ENCODE results near the gene COPS7B.
"Not testable (repeated sequence)": the region's sequence is repeated elsewhere in the genome, so short reads cannot be mapped to it uniquely, and the experiment has no call there.

COPS7B gene

DNA sequence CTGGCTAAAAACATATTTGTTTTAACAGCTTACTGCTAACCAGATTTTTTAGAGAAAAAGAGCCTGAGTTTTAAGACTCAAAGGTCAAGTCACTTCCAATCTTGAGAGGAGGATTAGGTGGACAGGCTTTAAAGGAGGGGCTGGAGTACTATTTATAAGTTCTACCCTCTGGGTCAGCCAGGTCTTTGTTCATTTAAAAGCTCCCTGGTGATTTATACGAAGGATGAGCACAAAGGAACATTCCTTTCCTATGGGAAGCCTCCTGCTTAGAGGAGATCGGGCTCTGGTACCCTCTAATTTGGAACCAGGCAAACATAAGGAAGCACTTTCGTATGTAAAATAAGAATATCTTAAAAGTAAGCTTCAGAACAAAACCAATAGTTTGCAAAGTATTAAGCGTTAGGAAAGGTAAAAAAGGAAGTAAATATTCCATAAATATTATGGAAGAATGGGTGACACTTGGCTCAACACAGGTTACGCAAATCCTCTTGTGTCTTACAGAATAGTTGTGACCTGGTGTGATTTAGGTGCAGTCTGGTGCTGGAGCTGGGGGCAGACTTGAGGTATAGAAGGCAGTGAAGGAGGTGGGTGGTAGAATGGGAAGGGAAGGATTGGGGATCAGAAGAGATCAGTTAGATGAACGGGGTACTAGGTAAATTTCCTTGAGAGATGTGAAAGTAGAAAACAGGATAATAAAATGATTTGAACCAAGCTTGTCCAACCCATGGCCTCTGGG, 40.8 kb upstream of the COPS7B start:
- Histone ChIP-seq H4K91ac (ENCODE audit: low read length) (no peak overlapping the region), H3K9me3 (ENCODE audit: control insufficient read depth, low read length) (no peaks in the 10 kb centered on the region), H2AK5ac (ENCODE audit: low read length, severe bottlenecking) (no peak overlapping the region), H3K18ac (ENCODE audit: low read depth in 1 of 2, low read length in 2 of 2) (no peak overlapping the region), H3K27me3 (ENCODE audit: control insufficient read depth in 1 of 2, insufficient read depth in 1 of 2, low read length in 2 of 2) (no peaks in the 10 kb centered on the region), H2AFZ (ENCODE audit: low read depth, low read length) (no peak overlapping the region), H3K4me2 (ENCODE audit: low read length, poor library complexity, severe bottlenecking) (no peak overlapping the region), H2BK15ac (ENCODE audit: low read depth, poor library complexity, severe bottlenecking) (no peak overlapping the region), H3K4ac (ENCODE audit: low read depth in 1 of 2, low read length in 2 of 2) (no peak overlapping the region), H3K36me3 (ENCODE audit: control insufficient read depth in 1 of 2, insufficient read depth in 2 of 2, low read depth in 1 of 2, low read length in 2 of 2) (peaks cover 0 to 2% of the 10 kb centered on the region in 2 experiments), H3K79me1 (replicated peaks; ENCODE audit: low read length, poor library complexity, severe bottlenecking) (peaks cover 4% of the 10 kb centered on the region), H4K8ac (ENCODE audit: low read length) (no peak overlapping the region), H3K27ac (ENCODE audit: low read length, poor library complexity, severe bottlenecking) (no peak overlapping the region), H2BK12ac (ENCODE audit: low read length in 2 of 2) (no peak overlapping the region), H3K4me3 (ENCODE audit: insufficient read depth in 1 of 2, low read depth in 1 of 2, low read length in 2 of 2) (no peak overlapping the region), H3K23ac (ENCODE audit: low read length in 2 of 2) (no peak overlapping the region), H3K14ac (ENCODE audit: low read length in 2 of 2) (no peak overlapping the region), H2BK120ac (ENCODE audit: low read depth, low read length) (no peak overlapping the region), H3K4me1 (ENCODE audit: control insufficient read depth, insufficient read depth, low read depth, low read length) (peaks cover 1% of the 10 kb centered on the region), H3K9ac (ENCODE audit: low read length) (no peak overlapping the region), H2BK5ac (ENCODE audit: low read depth, low read length, poor library complexity, severe bottlenecking) (no peak overlapping the region)
- no peak for DNase-seq
- 80% methylated on average over 5 of the region's 6 CpGs for WGBS

DNA sequence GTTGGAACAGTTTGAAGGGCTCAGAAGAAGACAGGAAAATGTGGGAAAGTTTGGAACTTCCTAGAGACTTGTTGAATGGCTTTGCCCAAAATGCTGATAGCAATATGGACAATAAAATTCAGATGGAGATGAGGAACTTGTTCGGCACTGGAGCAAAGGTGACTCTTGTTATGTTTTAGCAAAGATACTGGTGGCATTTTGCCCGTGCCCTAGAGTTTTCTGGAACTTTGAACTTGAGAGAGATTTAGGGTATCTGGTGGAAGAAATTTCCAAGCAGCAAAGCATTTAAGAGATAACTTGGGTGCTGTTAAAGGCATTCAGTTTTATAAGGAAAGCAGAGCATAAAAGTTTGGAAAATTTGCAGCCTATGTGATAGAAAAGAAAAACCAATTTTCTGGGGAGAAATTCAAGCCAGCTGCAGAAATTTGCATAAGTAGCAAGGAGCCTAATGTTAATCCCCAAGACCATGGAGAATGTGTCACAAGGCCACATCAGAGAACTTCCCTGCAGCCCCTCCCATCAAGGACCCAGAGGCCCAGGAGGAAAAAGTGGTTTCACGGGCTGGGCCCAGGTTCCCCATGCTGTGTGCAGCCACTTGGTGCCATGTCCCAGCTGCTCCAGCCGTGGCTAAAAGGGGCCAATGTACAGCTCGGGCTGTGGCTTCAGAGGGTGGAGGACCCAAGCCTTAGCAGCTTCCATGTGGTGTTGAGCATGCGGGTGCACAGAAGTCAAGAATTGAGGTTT, 37.9 kb upstream of the COPS7B start:
- H2AK5ac ChIP-seq (ENCODE audit: low read length, severe bottlenecking); H3K9me3 ChIP-seq (ENCODE audit: control insufficient read depth, low read length); H3K36me3 ChIP-seq (ENCODE audit: control insufficient read depth in 1 of 2, insufficient read depth in 2 of 2, low read depth in 1 of 2, low read length in 2 of 2); H3K23ac ChIP-seq (ENCODE audit: low read length in 2 of 2); H2BK5ac ChIP-seq (ENCODE audit: low read depth, low read length, poor library complexity, severe bottlenecking); H3K9ac ChIP-seq (ENCODE audit: low read length); H3K4me3 ChIP-seq (ENCODE audit: insufficient read depth in 1 of 2, low read depth in 1 of 2, low read length in 2 of 2); H3K79me1 ChIP-seq (replicated peaks; ENCODE audit: low read length, poor library complexity, severe bottlenecking); H2AFZ ChIP-seq (ENCODE audit: low read depth, low read length); H4K91ac ChIP-seq (ENCODE audit: low read length); H2BK12ac ChIP-seq (ENCODE audit: low read length in 2 of 2); H2BK120ac ChIP-seq (ENCODE audit: low read depth, low read length); H3K4me2 ChIP-seq (ENCODE audit: low read length, poor library complexity, severe bottlenecking); H3K4me1 ChIP-seq (ENCODE audit: control insufficient read depth, insufficient read depth, low read depth, low read length); DNase-seq; H3K27me3 ChIP-seq (ENCODE audit: control insufficient read depth in 1 of 2, insufficient read depth in 1 of 2, low read length in 2 of 2); H3K4ac ChIP-seq (ENCODE audit: low read depth in 1 of 2, low read length in 2 of 2); H2BK15ac ChIP-seq (ENCODE audit: low read depth, poor library complexity, severe bottlenecking); H3K14ac ChIP-seq (ENCODE audit: low read length in 2 of 2); H3K27ac ChIP-seq (ENCODE audit: low read length, poor library complexity, severe bottlenecking); H4K8ac ChIP-seq (ENCODE audit: low read length); H3K18ac ChIP-seq (ENCODE audit: low read depth in 1 of 2, low read length in 2 of 2): not testable (repeated sequence)
- WGBS, result 91% methylated on average over 6 of the region's 6 CpGs

DNA sequence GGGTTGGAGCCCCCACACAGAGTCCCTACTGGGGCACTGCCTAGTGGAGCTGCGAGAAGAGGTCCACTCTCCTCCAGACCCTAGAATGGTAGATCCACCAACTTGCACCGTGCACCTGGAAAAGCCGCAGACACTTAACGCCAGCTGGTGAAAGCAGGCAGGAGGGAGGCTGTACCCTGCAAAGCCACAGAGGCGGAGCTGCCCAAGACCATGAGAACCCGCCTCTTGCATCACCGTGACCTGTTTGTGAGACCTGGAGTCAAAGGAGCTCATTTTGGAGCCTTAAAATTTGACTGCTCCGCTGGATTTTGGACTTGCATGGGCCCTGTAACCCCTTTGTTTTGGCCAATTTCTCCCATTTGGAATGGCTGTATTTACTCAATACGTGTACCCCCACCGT, 37.2 kb upstream of the COPS7B start:
- not testable (repeated sequence) for H3K27ac ChIP-seq (ENCODE audit: low read length, poor library complexity, severe bottlenecking); H3K4me3 ChIP-seq (ENCODE audit: insufficient read depth in 1 of 2, low read depth in 1 of 2, low read length in 2 of 2); H2AK5ac ChIP-seq (ENCODE audit: low read length, severe bottlenecking); H3K9me3 ChIP-seq (ENCODE audit: control insufficient read depth, low read length); H4K8ac ChIP-seq (ENCODE audit: low read length); H4K91ac ChIP-seq (ENCODE audit: low read length); H3K18ac ChIP-seq (ENCODE audit: low read depth in 1 of 2, low read length in 2 of 2); H2BK15ac ChIP-seq (ENCODE audit: low read depth, poor library complexity, severe bottlenecking); H2AFZ ChIP-seq (ENCODE audit: low read depth, low read length); H2BK12ac ChIP-seq (ENCODE audit: low read length in 2 of 2); H3K9ac ChIP-seq (ENCODE audit: low read length); H3K23ac ChIP-seq (ENCODE audit: low read length in 2 of 2); DNase-seq; H3K27me3 ChIP-seq (ENCODE audit: control insufficient read depth in 1 of 2, insufficient read depth in 1 of 2, low read length in 2 of 2); H3K4me1 ChIP-seq (ENCODE audit: control insufficient read depth, insufficient read depth, low read depth, low read length); H3K36me3 ChIP-seq (ENCODE audit: control insufficient read depth in 1 of 2, insufficient read depth in 2 of 2, low read depth in 1 of 2, low read length in 2 of 2); H3K4me2 ChIP-seq (ENCODE audit: low read length, poor library complexity, severe bottlenecking); H2BK5ac ChIP-seq (ENCODE audit: low read depth, low read length, poor library complexity, severe bottlenecking); H3K79me1 ChIP-seq (replicated peaks; ENCODE audit: low read length, poor library complexity, severe bottlenecking); H2BK120ac ChIP-seq (ENCODE audit: low read depth, low read length); H3K14ac ChIP-seq (ENCODE audit: low read length in 2 of 2); H3K4ac ChIP-seq (ENCODE audit: low read depth in 1 of 2, low read length in 2 of 2)
- 90% methylated on average over 10 of the region's 10 CpGs for WGBS

DNA sequence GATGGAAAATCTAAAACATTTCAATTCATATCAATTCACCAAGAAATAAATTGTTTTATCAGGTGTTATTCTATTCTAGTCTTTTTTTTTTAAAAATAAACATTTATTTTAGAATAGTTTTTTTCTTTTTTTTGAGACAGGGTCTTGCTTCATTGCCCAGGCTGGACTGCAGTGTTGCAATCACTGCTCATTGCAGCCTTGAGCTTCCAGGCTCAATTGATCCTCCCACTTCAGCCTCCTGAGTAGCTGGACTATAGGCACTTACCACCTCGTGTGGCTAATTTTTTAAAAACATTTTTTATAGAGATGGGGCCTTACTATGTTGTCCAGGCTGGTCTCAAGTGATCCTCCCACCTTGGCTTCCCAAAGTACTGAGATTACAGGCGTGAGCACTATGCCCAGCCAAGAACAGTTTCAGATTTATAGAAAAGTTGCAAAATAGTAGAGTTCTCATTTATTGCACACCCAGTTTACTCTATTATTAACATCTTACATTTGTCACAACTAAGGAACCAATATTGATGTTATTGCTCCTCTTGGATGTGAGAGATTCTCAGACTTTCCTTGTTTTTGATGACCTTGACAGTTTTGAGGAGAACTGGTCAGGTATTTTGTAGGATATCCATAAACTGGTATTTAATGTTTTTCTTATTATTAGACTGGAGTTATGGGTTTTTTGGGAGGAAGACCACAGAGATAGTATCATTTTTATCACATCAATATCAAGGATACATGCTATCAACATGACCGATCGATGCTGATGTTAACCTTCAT, 35.0 kb upstream of the COPS7B start:
- no peak overlapping the region for H2BK15ac ChIP-seq (ENCODE audit: low read depth, poor library complexity, severe bottlenecking)
- H2BK12ac ChIP-seq (ENCODE audit: low read length in 2 of 2), result no peak overlapping the region
- H3K79me1 ChIP-seq (replicated peaks; ENCODE audit: low read length, poor library complexity, severe bottlenecking), result no peaks in the 10 kb centered on the region
- H3K4me3 ChIP-seq (ENCODE audit: insufficient read depth in 1 of 2, low read depth in 1 of 2, low read length in 2 of 2), result no peak overlapping the region
- no peak overlapping the region for H4K8ac ChIP-seq (ENCODE audit: low read length)
- no peak overlapping the region for H4K91ac ChIP-seq (ENCODE audit: low read length)
- no peak overlapping the region for H2BK5ac ChIP-seq (ENCODE audit: low read depth, low read length, poor library complexity, severe bottlenecking)
- no peak overlapping the region for H2BK120ac ChIP-seq (ENCODE audit: low read depth, low read length)
- no peak overlapping the region for H3K14ac ChIP-seq (ENCODE audit: low read length in 2 of 2)
- H3K4me2 ChIP-seq (ENCODE audit: low read length, poor library complexity, severe bottlenecking), result no peak overlapping the region
- H3K4me1 ChIP-seq (ENCODE audit: control insufficient read depth, insufficient read depth, low read depth, low read length), result no peaks in the 10 kb centered on the region
- no peak overlapping the region for H2AFZ ChIP-seq (ENCODE audit: low read depth, low read length)
- H3K23ac ChIP-seq (ENCODE audit: low read length in 2 of 2), result no peak overlapping the region
- H2AK5ac ChIP-seq (ENCODE audit: low read length, severe bottlenecking), result no peak overlapping the region
- no peaks in the 10 kb centered on the region for H3K27me3 ChIP-seq (ENCODE audit: control insufficient read depth in 1 of 2, insufficient read depth in 1 of 2, low read length in 2 of 2)
- H3K9me3 ChIP-seq (ENCODE audit: control insufficient read depth, low read length), result no peaks in the 10 kb centered on the region
- H3K18ac ChIP-seq (ENCODE audit: low read depth in 1 of 2, low read length in 2 of 2), result no peak overlapping the region
- DNase-seq, result no peak
- peaks cover 0 to 2% of the 10 kb centered on the region in 2 experiments for H3K36me3 ChIP-seq (ENCODE audit: control insufficient read depth in 1 of 2, insufficient read depth in 2 of 2, low read depth in 1 of 2, low read length in 2 of 2)
- 76% methylated on average over 2 of the region's 4 CpGs for WGBS
- H3K27ac ChIP-seq (ENCODE audit: low read length, poor library complexity, severe bottlenecking), result no peak overlapping the region
- H3K9ac ChIP-seq (ENCODE audit: low read length), result no peak overlapping the region
- no peak overlapping the region for H3K4ac ChIP-seq (ENCODE audit: low read depth in 1 of 2, low read length in 2 of 2)
